Ascending aorta (tissue), 2 donors: ENCODE measurements around the gene CEP43. TPM values are rescaled to one million over a fixed set of nuclear protein-coding genes. Genes with fewer than 3 reads are reported as not detected.

Experiments used
- DNase-seq, 2 donors: peaks; one replicate each; pipeline ENCODE4 v3.0.0-alpha.2; 2019; ENCODE audit warnings: low spot score in 2 of 2
- H3K27ac ChIP-seq, 2 donors: fragments of 200-600 bp; sonication (generic); one replicate each; pipeline ENCODE4 v1.5.1; 2016 to 2017; ENCODE audit warnings: mild to moderate bottlenecking in 1 of 2
- H3K27me3 ChIP-seq: fragments of 200-600 bp; sonication (generic); one replicate; pipeline ENCODE4 v1.5.1; 2017
- H3K36me3 ChIP-seq, 2 donors: fragments of 200-600 bp; sonication (generic); one replicate each; pipeline ENCODE4 v1.5.1; 2016
- H3K4me1 ChIP-seq, 2 donors: fragments of 200-600 bp; sonication (generic); one replicate each; pipeline ENCODE4 v1.5.1; 2016 to 2017; ENCODE audit warnings: mild to moderate bottlenecking in 1 of 2
- H3K4me3 ChIP-seq, 2 donors: fragments of 200-600 bp; sonication (generic); one replicate each; pipeline ENCODE4 v1.5.1; 2016 to 2017; ENCODE audit warnings: mild to moderate bottlenecking in 1 of 2
- H3K9me3 ChIP-seq, 2 donors: fragments of 200-600 bp; sonication (generic); one replicate each; pipeline ENCODE4 v1.5.1; 2016
- intact Hi-C: fragments of 100-400 bp; cut with DNase I; formaldehyde crosslinking; loops from one replicate; pipeline ENCODE4 v1.15.1; 2023
- total RNA-seq: library from RNA; depleted of rRNA; stranded (reverse); fragments of >200 nt; gene quantifications from one replicate; pipeline ENCODE4 v1.1.0, GENCODE V29; 2016
- TF ChIP-seq, protein P1 (sequence below), 3 experiments: fragments of 200-600 bp in 2 of 3; fragments of 450-650 bp in 1 of 3; sonication (generic) in 2 of 3; IDR thresholded peaks; one replicate each; pipeline ENCODE4 v1.5.1; 2016 to 2019; ENCODE audit warnings: antibody characterized with exemption in 3 of 3, mild to moderate bottlenecking in 1 of 3, moderate library complexity in 1 of 3

The CEP43 gene
- total RNA-seq, 1 donor from 2014 or later, result 10.7 TPM

DNA sequence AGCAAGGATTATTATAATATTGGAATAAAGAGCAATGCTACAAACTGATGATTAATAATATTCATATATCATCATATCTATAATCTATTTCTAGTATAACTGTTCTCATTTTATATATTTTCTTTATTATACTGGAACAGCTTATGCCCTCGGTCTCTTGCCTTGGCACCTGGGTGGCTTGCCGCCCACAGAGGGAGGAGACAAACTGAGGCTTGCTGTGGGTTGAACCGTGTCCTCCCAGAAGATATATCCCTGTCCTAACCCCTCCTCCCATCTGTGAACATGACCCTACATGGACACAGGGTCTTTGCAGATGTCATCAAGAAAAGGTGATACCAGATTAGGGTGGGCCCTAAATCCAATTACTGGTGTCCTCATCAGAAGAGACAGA is 47.5 kb upstream of the CEP43 start:
- H3K36me3 ChIP-seq, result peaks cover 4 to 14% of the 10 kb centered on the region in 2 donors
- no peak for DNase-seq
- H3K27me3 ChIP-seq, result no peaks in the 10 kb centered on the region
- peaks cover 0 to 5% of the 10 kb centered on the region in 2 donors for H3K4me1 ChIP-seq
- H3K9me3 ChIP-seq, result no peaks in the 10 kb centered on the region
- H3K27ac ChIP-seq, result no peak overlapping the region
- TF ChIP-seq, protein P1, sequence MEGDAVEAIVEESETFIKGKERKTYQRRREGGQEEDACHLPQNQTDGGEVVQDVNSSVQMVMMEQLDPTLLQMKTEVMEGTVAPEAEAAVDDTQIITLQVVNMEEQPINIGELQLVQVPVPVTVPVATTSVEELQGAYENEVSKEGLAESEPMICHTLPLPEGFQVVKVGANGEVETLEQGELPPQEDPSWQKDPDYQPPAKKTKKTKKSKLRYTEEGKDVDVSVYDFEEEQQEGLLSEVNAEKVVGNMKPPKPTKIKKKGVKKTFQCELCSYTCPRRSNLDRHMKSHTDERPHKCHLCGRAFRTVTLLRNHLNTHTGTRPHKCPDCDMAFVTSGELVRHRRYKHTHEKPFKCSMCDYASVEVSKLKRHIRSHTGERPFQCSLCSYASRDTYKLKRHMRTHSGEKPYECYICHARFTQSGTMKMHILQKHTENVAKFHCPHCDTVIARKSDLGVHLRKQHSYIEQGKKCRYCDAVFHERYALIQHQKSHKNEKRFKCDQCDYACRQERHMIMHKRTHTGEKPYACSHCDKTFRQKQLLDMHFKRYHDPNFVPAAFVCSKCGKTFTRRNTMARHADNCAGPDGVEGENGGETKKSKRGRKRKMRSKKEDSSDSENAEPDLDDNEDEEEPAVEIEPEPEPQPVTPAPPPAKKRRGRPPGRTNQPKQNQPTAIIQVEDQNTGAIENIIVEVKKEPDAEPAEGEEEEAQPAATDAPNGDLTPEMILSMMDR (IDR thresholded peaks at IDR 0.05), result no peak
- intact Hi-C loops, result loop anchor here (10.0 kb wide), 1 partner anchor 567 kb away; the partner anchor contains the start of gene MPC1
- H3K4me3 ChIP-seq, result no peak overlapping the region

DNA sequence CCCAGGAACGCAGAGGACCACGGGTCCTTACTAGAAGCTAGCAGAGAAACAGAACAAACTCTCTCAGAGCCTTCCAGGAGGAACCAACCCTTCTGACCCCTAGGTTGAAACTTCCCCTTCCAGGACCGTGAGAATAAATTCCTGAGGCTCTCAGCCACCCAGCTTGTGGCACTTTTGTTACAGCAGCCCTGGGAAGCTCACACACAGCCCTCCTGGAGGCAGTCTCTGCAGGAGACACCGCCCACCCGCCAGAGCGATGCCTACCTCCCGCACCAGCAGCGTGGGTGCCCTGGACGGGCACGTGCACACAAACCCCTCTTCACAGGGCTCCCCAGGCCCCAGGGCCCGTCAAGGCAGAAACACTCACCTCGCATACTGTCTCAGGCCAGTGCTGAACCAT is 47.1 kb upstream of the CEP43 start:
- Histone ChIP-seq H3K4me1 (peaks cover 0 to 5% of the 10 kb centered on the region in 2 donors), H3K27me3 (no peaks in the 10 kb centered on the region), H3K9me3 (no peaks in the 10 kb centered on the region), H3K36me3 (peaks cover 0 to 10% of the 10 kb centered on the region in 2 donors), H3K27ac (no peak overlapping the region), H3K4me3 (no peak overlapping the region)
- TF ChIP-seq, protein P1 (IDR thresholded peaks at IDR 0.05), result no peak
- DNase-seq, result no peak
- intact Hi-C loops, result loop anchor here (10.0 kb wide), 1 partner anchor 567 kb away; the partner anchor contains the start of gene MPC1

DNA sequence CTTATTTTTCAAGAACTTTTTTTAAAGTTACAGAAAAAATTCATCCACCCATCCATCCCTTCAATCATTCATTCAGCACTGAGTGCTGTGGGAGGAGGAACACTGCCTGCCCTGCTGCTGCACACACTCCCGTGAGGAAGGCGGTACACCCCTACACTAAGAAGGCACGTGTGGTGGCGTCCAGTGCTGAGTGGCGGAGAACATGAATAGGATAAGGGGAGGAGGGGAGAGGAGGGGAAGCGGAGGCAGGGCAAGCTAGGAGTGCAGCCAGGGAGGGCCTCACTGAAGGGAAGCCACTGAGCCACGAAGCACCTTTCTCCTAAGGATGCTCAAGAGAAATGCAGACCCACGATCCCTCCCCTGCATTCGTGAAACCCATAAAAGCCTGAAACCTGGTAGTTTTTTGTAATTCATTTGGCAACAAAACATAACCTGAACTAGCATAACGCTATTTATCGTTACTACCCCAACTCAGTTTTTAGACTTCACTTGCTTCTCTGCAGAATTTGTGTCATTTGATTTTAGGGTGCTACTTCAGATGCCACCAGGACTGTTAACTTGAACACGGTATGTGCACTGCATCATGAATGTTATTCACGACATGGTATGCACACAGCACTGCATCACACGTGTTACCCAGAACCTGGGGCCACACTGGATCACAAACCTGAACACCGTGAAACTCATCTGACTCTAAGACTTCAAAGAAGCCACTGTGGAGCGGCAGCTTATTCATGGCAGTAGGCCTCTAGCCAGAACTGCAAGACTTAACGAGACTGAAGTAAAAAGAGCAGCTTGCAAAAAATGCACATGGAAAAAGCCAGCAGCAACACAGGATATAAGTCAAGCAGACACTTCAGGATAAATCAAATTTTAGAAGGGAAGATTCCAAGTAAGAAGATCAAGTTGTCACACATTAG is 46.4 kb upstream of the CEP43 start:
- peaks cover 0 to 3% of the 10 kb centered on the region in 2 donors for H3K36me3 ChIP-seq
- intact Hi-C loops, result loop anchor here (10.0 kb wide), 1 partner anchor 568 kb away; the partner anchor contains the start of gene MPC1
- no peaks in the 10 kb centered on the region for H3K27me3 ChIP-seq
- H3K27ac ChIP-seq, result no peak overlapping the region
- TF ChIP-seq, protein P1 (IDR thresholded peaks at IDR 0.05), result no peak
- no peaks in the 10 kb centered on the region for H3K9me3 ChIP-seq
- H3K4me3 ChIP-seq, result no peak overlapping the region
- peaks cover 0 to 5% of the 10 kb centered on the region in 2 donors for H3K4me1 ChIP-seq
- DNase-seq, result no peak

DNA sequence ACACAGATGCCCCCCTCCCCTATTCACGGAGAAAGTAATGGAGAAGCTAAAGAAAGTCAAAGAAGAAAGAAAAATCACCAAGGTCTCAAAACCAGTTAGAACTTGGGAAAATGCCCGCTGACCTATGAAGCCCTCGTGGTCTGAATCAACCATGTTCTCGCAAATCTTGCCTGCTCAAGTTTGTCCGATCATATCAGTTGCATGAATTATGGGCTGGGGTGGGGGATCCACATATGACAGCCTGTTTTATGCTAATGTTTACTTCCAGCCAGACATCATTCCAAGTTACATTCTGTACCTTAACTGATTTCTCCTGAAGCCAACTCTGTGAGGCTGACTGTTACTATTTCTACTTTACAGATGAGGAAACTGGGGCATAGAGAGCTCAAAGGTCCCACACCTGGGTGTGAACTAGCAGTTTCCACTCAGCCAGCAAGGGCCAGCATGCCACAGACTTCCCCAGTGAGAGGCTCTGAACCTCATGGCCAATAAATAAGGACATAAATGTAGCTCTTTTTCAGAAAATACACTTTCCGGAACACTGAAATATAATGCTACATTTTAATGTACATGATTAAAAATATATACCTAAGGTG is 45.0 kb upstream of the CEP43 start:
- intact Hi-C loops, result loop anchor here (10.0 kb wide), 1 partner anchor 569 kb away; the partner anchor contains the start of gene MPC1
- TF ChIP-seq, protein P1 (IDR thresholded peaks at IDR 0.05), result no peak
- no peaks in the 10 kb centered on the region for H3K9me3 ChIP-seq

DNA sequence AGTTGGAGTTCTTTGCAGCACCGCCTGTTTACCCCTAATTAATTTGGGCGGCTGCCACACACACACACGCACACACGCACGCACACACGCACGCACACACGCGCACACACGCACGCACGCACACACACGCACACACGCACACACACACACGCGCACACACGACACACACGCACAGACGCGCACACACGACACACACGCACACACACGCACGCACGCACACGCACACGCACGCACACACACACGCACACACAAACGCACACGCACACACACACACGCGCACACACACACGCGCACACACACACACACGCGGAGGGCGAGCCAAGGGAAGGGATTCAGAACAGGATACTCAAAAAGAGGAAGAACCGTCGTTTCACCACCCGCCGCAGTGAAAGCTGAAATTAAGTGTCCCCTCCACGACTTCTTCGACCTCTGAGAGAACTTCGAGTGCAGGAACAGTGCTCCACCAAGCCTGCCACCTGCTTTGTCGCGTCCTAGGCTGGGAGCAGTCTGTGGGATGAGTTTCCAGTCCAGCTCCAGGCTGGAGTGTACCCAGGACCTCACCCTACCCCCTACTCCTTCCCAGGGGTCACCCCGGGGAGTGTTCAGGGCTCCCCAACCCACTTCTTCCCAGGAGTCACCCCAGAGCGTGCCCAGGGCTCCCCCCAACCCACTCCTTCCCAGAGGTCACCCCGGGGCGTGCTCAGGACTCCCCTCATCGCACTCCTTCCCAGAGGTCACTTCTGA is 43.9 kb upstream of the CEP43 start:
- no peaks in the 10 kb centered on the region for H3K9me3 ChIP-seq
- peak in 1 of 2 donors; percentile 69 for DNase-seq
- no peaks in the 10 kb centered on the region for H3K36me3 ChIP-seq
- H3K27me3 ChIP-seq, result no peaks in the 10 kb centered on the region
- H3K4me1 ChIP-seq, result peaks cover 0 to 5% of the 10 kb centered on the region in 2 donors
- intact Hi-C loops, result loop anchor here (10.0 kb wide), 1 partner anchor 570 kb away; the partner anchor contains the start of gene MPC1
- TF ChIP-seq, protein P1 (IDR thresholded peaks at IDR 0.05), result no peak
- H3K4me3 ChIP-seq, result peak overlapping the region; percentile 75 to 88
- H3K27ac ChIP-seq, result peak overlapping the region in 1 of 2 donors; percentile 40

More for the DNA sequence above, 45.0 kb upstream of the CEP43 start:
- peaks cover 0 to 5% of the 10 kb centered on the region in 2 donors for H3K4me1 ChIP-seq
- no peaks in the 10 kb centered on the region for H3K27me3 ChIP-seq
- no peak for DNase-seq
- H3K36me3 ChIP-seq, result no peaks in the 10 kb centered on the region
- H3K27ac ChIP-seq, result no peak overlapping the region
- no peak overlapping the region for H3K4me3 ChIP-seq
